Pancreas (tissue), 10 donors: ENCODE results near the gene GUCY1A2. TPM values are rescaled to one million over a fixed set of nuclear protein-coding genes. Genes with fewer than 3 reads are reported as not detected.

ENCODE experiments used
- ATAC-seq, 4 donors: fragments of 200-7000 bp; cut with Tn5 transposase; one replicate each; pipeline versions ENCODE4 v1.8.0 to v1.9.1; 2020; ENCODE audit warnings: mild to moderate bottlenecking in 4 of 4, moderate library complexity in 4 of 4
- DNase-seq, 6 donors: peaks; one replicate each; pipeline ENCODE4 v3.0.0-alpha.2; 2020
- FAIRE-seq: peaks from 2 replicates; lab custom pipeline; 2012; peaks lifted over from hg19 to GRCh38; lab: Jason Lieb, UNC
- H3K27ac ChIP-seq, 4 donors: fragments of 200-600 bp; sonication (generic); 1 replicate in 3 of 4; 2 replicates in 1 of 4; pipeline versions ENCODE4 v1.5.0 to v1.8.0; 2020
- H3K27me3 ChIP-seq, 4 donors: fragments of 200-600 bp; one replicate each; pipeline ENCODE4 v1.8.0; 2021
- H3K36me3 ChIP-seq, 3 donors: fragments of 200-600 bp; sonication (generic) in 1 of 3; one replicate each; pipeline versions ENCODE4 v1.5.0 to v1.8.0; 2020 to 2021
- H3K4me1 ChIP-seq, 3 donors: fragments of 200-600 bp; one replicate each; pipeline ENCODE4 v1.8.0; 2021
- H3K4me3 ChIP-seq, 4 donors: fragments of 200-600 bp; sonication (generic) in 2 of 4; one replicate each; pipeline versions ENCODE4 v1.5.0 to v1.8.0; 2020 to 2021
- H3K9me3 ChIP-seq, 4 donors: fragments of 200-600 bp; one replicate each; pipeline ENCODE4 v1.8.0; 2021
- CTCF ChIP-seq, 4 donors: fragments of 200-600 bp; sonication (generic) in 3 of 4; IDR thresholded peaks; one replicate each; pipeline versions ENCODE4 v1.5.0 to v1.8.0; 2021; ENCODE audit warnings: antibody characterized with exemption in 4 of 4
- WGBS, 2 donors: extraction: QIAGEN DNeasy Blood & Tissue Kit; methylation state at CpG; one replicate each; pipeline ENCODE4 v1.1.7; 2013; 5-methylcytosine and 5-hydroxymethylcytosine counted together
- intact Hi-C, 3 donors: fragments of 100-400 bp; cut with DNase I; formaldehyde crosslinking; loops; one replicate each; pipeline versions ENCODE4 v1.11.1 to v1.14.2; 2022
- polyA plus RNA-seq, 2 donors: library from polyadenylated mRNA; stranded (reverse); fragments of 200-250 nt; gene quantifications; one replicate each; pipeline ENCODE4 v1.2.3, GENCODE V29; 2013
- total RNA-seq, 6 donors: library from RNA; stranded (reverse); fragmentation: NEBNext Ultra II Directional in 4 of 6; extraction: Animal tissue kit (Norgen Biotek cat#: 25700) in 4 of 6; gene quantifications; one replicate each; pipeline versions ENCODE4 v1.2.1 to v1.2.4, GENCODE V29; 2021 to 2023
- donor health status: healthy with polysubstance abuse.
- donor health status: DM: no; HTN: no; CAD: no; lungs with moderate emphysema.
- donor health status: DM: no; HTN: no; CAD: no.
- donor health status: control.
- donor health status: control.
- donor health status: Bipolar disorder and iron deficiency.
- donor health status: DM: yes; HTN: yes; CAD: no.
- donor health status: DM: no; HTN: no; CAD: no.
- donor health status: DM: no; HTN: no; CAD: no.
- donor health status: DM: yes; HTN: yes; CAD: no.

Gene GUCY1A2
- total and polyA plus RNA-seq, 8 donors: 1.1 to 14.5 (median 7.9) TPM

GRCh38 chr11:106723071-106723470 is 295.2 kb downstream of the GUCY1A2 start:
- WGBS, 2 donors: 70 to 92% methylated on average over 3 of the region's 3 CpGs
- no peak for FAIRE-seq
- Histone ChIP-seq H3K36me3 (no peaks in the 10 kb centered on the region), H3K4me3 (no peak overlapping the region), H3K27ac (no peak overlapping the region), H3K27me3 (no peaks in the 10 kb centered on the region), H3K4me1 (peaks cover 0 to 1% (median 0%) of the 10 kb centered on the region in 3 donors), H3K9me3 (no peaks in the 10 kb centered on the region)
- ATAC-seq: no peak
- no peak for TF ChIP-seq CTCF (IDR thresholded peaks at IDR 0.05)
- intact Hi-C loops: loop anchor here in 1 of 3 donors (10.0 kb wide), 1 partner anchor 312 kb away; no protein-coding TSS in a partner anchor
- no peak for DNase-seq

DNA sequence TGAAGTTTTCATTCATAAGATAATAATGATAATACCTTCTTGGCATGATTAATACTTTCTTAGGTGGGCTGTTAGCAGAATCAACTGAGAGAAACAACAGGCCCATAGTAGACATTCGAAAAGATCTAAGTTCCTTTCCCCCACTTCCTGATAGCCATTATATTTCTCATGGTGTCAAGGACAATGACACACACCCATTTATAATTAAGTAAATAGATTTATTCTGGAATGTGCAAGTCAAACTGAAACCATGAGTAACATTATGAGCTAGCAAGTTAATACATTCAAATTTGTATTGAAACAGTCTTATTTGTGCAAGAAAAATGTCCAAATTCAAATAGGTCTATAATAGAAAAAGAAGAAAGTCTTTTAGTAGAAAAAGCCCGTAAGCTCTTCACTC is 301.1 kb downstream of the GUCY1A2 start:
- no peak for DNase-seq
- Histone ChIP-seq H3K4me1 (peaks cover 0 to 14% (median 11%) of the 10 kb centered on the region in 3 donors), H3K4me3 (no peak overlapping the region), H3K27ac (no peak overlapping the region), H3K36me3 (no peaks in the 10 kb centered on the region), H3K27me3 (no peaks in the 10 kb centered on the region), H3K9me3 (no peaks in the 10 kb centered on the region)
- FAIRE-seq: no peak
- WGBS, 2 donors: 36 to 46% methylated on average over 2 of the region's 2 CpGs
- peak in 1 of 4 donors; percentile 62 for ATAC-seq
- intact Hi-C loops: no loop called here
- no peak for TF ChIP-seq CTCF (IDR thresholded peaks at IDR 0.05)

- Histone ChIP-seq H3K36me3 (no peaks in the 10 kb centered on the region), H3K27me3 (no peaks in the 10 kb centered on the region), H3K4me3 (no peak overlapping the region), H3K4me1 (peaks cover 0 to 14% (median 11%) of the 10 kb centered on the region in 3 donors), H3K9me3 (no peaks in the 10 kb centered on the region), H3K27ac (no peak overlapping the region)
- WGBS, 2 donors: 86 to 88% methylated on average over 1 of the region's 1 CpG
- ATAC-seq (no peak), DNase-seq (no peak), FAIRE-seq (no peak)
- intact Hi-C loops: no loop called here
- no peak for TF ChIP-seq CTCF (IDR thresholded peaks at IDR 0.05)
Observed at GRCh38 chr11:106714199-106714598, 304.1 kb downstream of the GUCY1A2 start.

GRCh38 chr11:106708348-106708747 is 309.9 kb downstream of the GUCY1A2 start:
- Histone ChIP-seq H3K4me3 (no peak overlapping the region), H3K4me1 (no peaks in the 10 kb centered on the region), H3K27me3 (no peaks in the 10 kb centered on the region), H3K27ac (no peak overlapping the region), H3K9me3 (no peaks in the 10 kb centered on the region), H3K36me3 (no peaks in the 10 kb centered on the region)
- no peak for FAIRE-seq
- no peak for ATAC-seq
- no peak for DNase-seq
- no peak for TF ChIP-seq CTCF (IDR thresholded peaks at IDR 0.05)
- intact Hi-C loops: no loop called here
- WGBS, 2 donors: 77 to 82% methylated on average over 7 of the region's 7 CpGs

GRCh38 chr11:106706355-106706754 is 311.9 kb downstream of the GUCY1A2 start:
- Histone ChIP-seq H3K4me1 (no peaks in the 10 kb centered on the region), H3K27me3 (no peaks in the 10 kb centered on the region), H3K27ac (no peak overlapping the region), H3K36me3 (no peaks in the 10 kb centered on the region), H3K9me3 (no peaks in the 10 kb centered on the region), H3K4me3 (no peak overlapping the region)
- FAIRE-seq (no peak), DNase-seq (no peak), ATAC-seq (peak; percentile 69 to 83 (median 78))
- TF ChIP-seq CTCF (IDR thresholded peaks at IDR 0.05): no peak
- intact Hi-C loops: no loop called here
